Glutamatergic neuron (in vitro differentiated cells): ENCODE results near the gene FANCI. TPM values are rescaled to one million over a fixed set of nuclear protein-coding genes. Genes with fewer than 3 reads are reported as not detected.

ENCODE experiments used
- DNase-seq: peaks from one replicate; pipeline ENCODE4 v3.0.0; 2022
- H3K27ac Mint-ChIP-seq: one replicate; pipeline ENCODE4 v1.8.0; 2020; ENCODE audit warnings: mild to moderate bottlenecking, mixed read lengths, inconsistent platforms; ENCODE audit not compliant: unreplicated experiment
- H3K27me3 Mint-ChIP-seq: one replicate; pipeline ENCODE4 v1.8.0; 2020; ENCODE audit warnings: mild to moderate bottlenecking, moderate library complexity, mixed read lengths, inconsistent platforms; ENCODE audit not compliant: unreplicated experiment
- H3K36me3 Mint-ChIP-seq: one replicate; pipeline ENCODE4 v1.8.0; 2020; ENCODE audit warnings: mild to moderate bottlenecking, mixed read lengths, inconsistent platforms; ENCODE audit not compliant: unreplicated experiment
- H3K4me1 Mint-ChIP-seq: one replicate; pipeline ENCODE4 v1.8.0; 2020; ENCODE audit warnings: mild to moderate bottlenecking, low read depth, mixed read lengths, inconsistent platforms; ENCODE audit not compliant: unreplicated experiment
- H3K4me3 Mint-ChIP-seq: one replicate; pipeline ENCODE4 v1.8.0; 2020; ENCODE audit warnings: mild to moderate bottlenecking, mixed read lengths, inconsistent platforms; ENCODE audit not compliant: unreplicated experiment
- H3K9me3 Mint-ChIP-seq: one replicate; pipeline ENCODE4 v1.8.0; 2020; ENCODE audit warnings: mild to moderate bottlenecking, moderate library complexity, mixed read lengths, inconsistent platforms; ENCODE audit not compliant: unreplicated experiment
- CTCF ChIP-seq: fragments of 200-600 bp; sonication (generic); IDR thresholded peaks from one replicate; pipeline ENCODE4 v1.5.0; 2021; ENCODE audit not compliant: partially characterized antibody, unreplicated experiment
- total RNA-seq: library from RNA; stranded (reverse); fragmentation: NEBNext Ultra II Directional; extraction: Animal tissue kit (Norgen Biotek cat#: 25700); gene quantifications from one replicate; pipeline ENCODE4 v1.2.1, GENCODE V29; 2021; ENCODE audit not compliant: unreplicated experiment

Gene FANCI
- total RNA-seq, 1 donor from 2014 or later: 15.8 TPM

GRCh38 chr15:89200182-89200581, 43.6 kb upstream of the FANCI start:
- no peaks in the 10 kb centered on the region for H3K27me3 Mint-ChIP-seq
- peaks cover 8% of the 10 kb centered on the region for H3K4me1 Mint-ChIP-seq
- H3K4me3 Mint-ChIP-seq: no peak overlapping the region
- no peaks in the 10 kb centered on the region for H3K36me3 Mint-ChIP-seq
- no peak for TF ChIP-seq CTCF
- no peaks in the 10 kb centered on the region for H3K9me3 Mint-ChIP-seq
- H3K27ac Mint-ChIP-seq: no peak overlapping the region
- DNase-seq: no peak

GRCh38 chr15:89201465-89202005, 42.2 kb upstream of the FANCI start:
- no peak overlapping the region for H3K27ac Mint-ChIP-seq
- no peak for TF ChIP-seq CTCF
- peaks cover 8% of the 10 kb centered on the region for H3K4me1 Mint-ChIP-seq
- no peak overlapping the region for H3K4me3 Mint-ChIP-seq
- H3K9me3 Mint-ChIP-seq: no peaks in the 10 kb centered on the region
- no peak for DNase-seq
- H3K36me3 Mint-ChIP-seq: no peaks in the 10 kb centered on the region
- no peaks in the 10 kb centered on the region for H3K27me3 Mint-ChIP-seq

DNA sequence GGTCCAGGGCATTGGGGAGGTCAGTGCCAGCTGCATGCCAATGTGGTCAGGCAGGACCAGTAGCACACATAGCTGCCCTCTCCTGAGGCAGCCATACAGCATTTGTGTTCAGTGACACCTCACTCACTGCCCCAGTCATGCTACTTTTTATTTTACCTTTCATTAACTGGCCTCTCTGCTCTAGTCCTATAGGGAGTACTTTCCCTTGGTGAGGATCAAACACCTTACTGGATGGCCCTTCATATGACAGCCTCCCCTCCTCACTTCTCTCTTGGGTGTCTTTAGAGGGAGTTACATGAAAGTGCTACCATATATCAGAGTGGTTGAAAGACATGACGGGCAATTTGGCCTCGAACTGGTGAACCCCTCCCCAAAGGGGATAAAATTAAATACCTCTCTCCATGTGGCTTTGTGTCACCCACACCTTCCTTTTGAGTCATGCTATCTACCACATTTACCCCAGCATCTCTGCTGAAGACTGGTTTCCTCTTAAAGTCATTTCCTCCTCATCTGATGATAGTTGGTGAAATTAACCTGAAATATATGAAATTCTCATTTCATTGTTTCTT, 40.0 kb upstream of the FANCI start:
- no peak overlapping the region for H3K27ac Mint-ChIP-seq
- H3K27me3 Mint-ChIP-seq: no peaks in the 10 kb centered on the region

DNA sequence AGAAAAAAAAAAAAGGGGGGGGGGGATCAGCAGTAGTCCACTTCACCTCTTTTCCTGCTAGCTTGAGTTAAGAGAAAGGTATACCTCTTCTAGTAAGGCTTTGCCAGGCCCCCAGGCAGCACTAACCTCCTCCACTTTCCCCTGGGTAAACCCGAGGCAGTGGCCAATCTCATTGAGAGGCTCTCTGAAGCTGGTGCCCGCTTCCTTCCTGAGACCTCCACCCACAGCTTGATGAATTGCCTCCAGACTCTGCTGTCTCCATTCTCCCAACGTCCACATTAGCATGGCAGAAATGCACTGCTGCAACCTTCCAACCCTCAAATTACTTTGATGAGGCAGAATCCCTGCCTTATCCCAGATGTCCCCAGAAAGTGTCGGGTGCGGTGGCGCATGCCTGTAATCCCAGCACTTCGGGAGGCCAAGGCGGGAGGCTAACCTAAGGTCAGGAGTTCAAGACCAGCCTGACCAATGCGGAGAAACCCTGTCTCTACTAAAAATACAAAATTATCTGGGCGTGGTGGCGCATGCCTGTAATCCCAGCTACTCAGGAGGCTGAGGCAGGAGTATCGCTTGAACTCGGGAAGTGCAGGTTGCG, 37.7 kb upstream of the FANCI start:
- no peak for DNase-seq
- no peak for TF ChIP-seq CTCF
- H3K4me1 Mint-ChIP-seq: no peaks in the 10 kb centered on the region
- no peak overlapping the region for H3K27ac Mint-ChIP-seq
- no peaks in the 10 kb centered on the region for H3K9me3 Mint-ChIP-seq
- H3K27me3 Mint-ChIP-seq: no peaks in the 10 kb centered on the region
- H3K36me3 Mint-ChIP-seq: no peaks in the 10 kb centered on the region
- H3K4me3 Mint-ChIP-seq: no peak overlapping the region

More for the DNA sequence above, 40.0 kb upstream of the FANCI start:
- Mint-ChIP-seq H3K36me3 (no peaks in the 10 kb centered on the region), H3K4me3 (no peak overlapping the region), H3K4me1 (peaks cover 4% of the 10 kb centered on the region), H3K9me3 (no peaks in the 10 kb centered on the region)
- no peak for TF ChIP-seq CTCF
- DNase-seq: no peak

- no peaks in the 10 kb centered on the region for H3K4me1 Mint-ChIP-seq
- H3K27ac Mint-ChIP-seq: no peak overlapping the region
- no peaks in the 10 kb centered on the region for H3K27me3 Mint-ChIP-seq
- TF ChIP-seq CTCF: peak; percentile 99
- peak; percentile 88 for DNase-seq
- no peaks in the 10 kb centered on the region for H3K9me3 Mint-ChIP-seq
- no peak overlapping the region for H3K4me3 Mint-ChIP-seq
- H3K36me3 Mint-ChIP-seq: no peaks in the 10 kb centered on the region
These were observed 36.9 kb upstream of the FANCI start for GRCh38 chr15:89206908-89207331.
